Type B pancreatic cell (in vitro differentiated cells): Measurements from ENCODE around the gene TCAP. TPM values are rescaled to one million over a fixed set of nuclear protein-coding genes. Genes with fewer than 3 reads are reported as not detected.
A peak's percentile ranks its signal among the peaks of the same experiment; 100 is the strongest.

ENCODE experiments used
- DNase-seq: peaks from one replicate; pipeline ENCODE4 v3.0.0; 2021; ENCODE audit warnings: mixed read lengths; ENCODE audit not compliant: unreplicated experiment; ENCODE audit errors: extremely low spot score
- H3K27ac Mint-ChIP-seq: 2 replicates; pipeline ENCODE4 v1.8.0; 2021; ENCODE audit warnings: mild to moderate bottlenecking, mixed read lengths
- H3K27me3 Mint-ChIP-seq: 2 replicates; pipeline ENCODE4 v1.8.0; 2021; ENCODE audit warnings: mixed read lengths
- H3K36me3 Mint-ChIP-seq: 2 replicates; pipeline ENCODE4 v1.8.0; 2021; ENCODE audit warnings: mixed read lengths
- H3K4me1 Mint-ChIP-seq: one replicate; pipeline ENCODE4 v1.8.0; 2021; ENCODE audit warnings: mixed read lengths; ENCODE audit not compliant: unreplicated experiment
- H3K4me3 Mint-ChIP-seq: 2 replicates; pipeline ENCODE4 v1.8.0; 2021; ENCODE audit warnings: mild to moderate bottlenecking, mixed read lengths
- H3K9me3 Mint-ChIP-seq: 2 replicates; pipeline ENCODE4 v1.8.0; 2021; ENCODE audit warnings: mixed read lengths
- CTCF ChIP-seq: fragments of 200-600 bp; sonication (generic); conservative IDR thresholded peaks from 2 replicates; pipeline ENCODE4 v1.5.0; 2021; ENCODE audit warnings: antibody characterized with exemption, mild to moderate bottlenecking
- total RNA-seq: library from RNA; stranded (reverse); gene quantifications from 2 replicates; pipeline ENCODE4 v1.2.1, GENCODE V29; 2021; ENCODE audit warnings: low replicate concordance

The TCAP gene
- total RNA-seq, 1 donor from 2014 or later, result 2.4 TPM

- no peak for TF ChIP-seq CTCF
- Mint-ChIP-seq H3K27me3 (peaks cover 74% of the 10 kb centered on the region), H3K27ac (no peak overlapping the region), H3K9me3 (no peaks in the 10 kb centered on the region), H3K36me3 (no peaks in the 10 kb centered on the region), H3K4me1 (peaks cover 6% of the 10 kb centered on the region), H3K4me3 (peak overlapping the region; percentile 44)
- no peak for DNase-seq
Observed at GRCh38 chr17:39618956-39619785, 46.0 kb upstream of the TCAP start.

- Mint-ChIP-seq H3K36me3 (no peaks in the 10 kb centered on the region), H3K4me1 (peaks cover 6% of the 10 kb centered on the region), H3K9me3 (no peaks in the 10 kb centered on the region), H3K4me3 (no peak overlapping the region), H3K27me3 (peaks cover 73% of the 10 kb centered on the region), H3K27ac (no peak overlapping the region)
- DNase-seq, result no peak
- no peak for TF ChIP-seq CTCF
Observed at GRCh38 chr17:39619786-39620101, 45.4 kb upstream of the TCAP start.

- TF ChIP-seq CTCF, result peak; percentile 100
- Mint-ChIP-seq H3K4me1 (peaks cover 6% of the 10 kb centered on the region), H3K27ac (no peak overlapping the region), H3K4me3 (peak overlapping the region; percentile 45), H3K36me3 (no peaks in the 10 kb centered on the region), H3K27me3 (peaks cover 73% of the 10 kb centered on the region), H3K9me3 (no peaks in the 10 kb centered on the region)
- peak; percentile 93 for DNase-seq
Observed at GRCh38 chr17:39621523-39622379, 43.4 kb upstream of the TCAP start.

- TF ChIP-seq CTCF, result no peak
- peaks cover 6% of the 10 kb centered on the region for H3K4me1 Mint-ChIP-seq
- H3K4me3 Mint-ChIP-seq, result no peak overlapping the region
- H3K27ac Mint-ChIP-seq, result no peak overlapping the region
- no peaks in the 10 kb centered on the region for H3K9me3 Mint-ChIP-seq
- H3K27me3 Mint-ChIP-seq, result peaks cover 69% of the 10 kb centered on the region
- H3K36me3 Mint-ChIP-seq, result no peaks in the 10 kb centered on the region
- DNase-seq, result no peak
Observed at GRCh38 chr17:39622380-39623006, 42.7 kb upstream of the TCAP start.

GRCh38 chr17:39623356-39623950, 41.7 kb upstream of the TCAP start:
- no peaks in the 10 kb centered on the region for H3K9me3 Mint-ChIP-seq
- H3K4me3 Mint-ChIP-seq, result no peak overlapping the region
- no peak overlapping the region for H3K27ac Mint-ChIP-seq
- TF ChIP-seq CTCF, result peak; percentile 93
- H3K4me1 Mint-ChIP-seq, result peaks cover 6% of the 10 kb centered on the region
- H3K36me3 Mint-ChIP-seq, result no peaks in the 10 kb centered on the region
- peaks cover 71% of the 10 kb centered on the region for H3K27me3 Mint-ChIP-seq
- DNase-seq, result peak; percentile 87
